HCT116 (cell line): ENCODE results near the gene KNCN. TPM values are rescaled to one million over a fixed set of nuclear protein-coding genes. Genes with fewer than 3 reads are reported as not detected.

Source experiments
- ATAC-seq: fragments of 200-7000 bp; cut with Tn5 transposase; 2 replicates; pipeline ENCODE4 v1.9.1; 2020; ENCODE audit warnings: mild to moderate bottlenecking, moderate library complexity
- BruUV-seq: library from RNA; stranded (reverse); fragments of 400-500 nt; replicated peaks from 2 replicates; lab custom pipeline; 2021; lab: Mats Ljungman, UMichigan
- CTCF ChIA-PET: fragments of 300-600 bp; sonication (Branson Sonifier 250); formaldehyde crosslinking; loops from one replicate; lab custom pipeline; 2021; ENCODE audit warnings: antibody characterized with exemption; lab: Charles Lee
- POLR2A ChIA-PET: fragments of 300-600, 350-600 bp; sonication (Branson Sonifier 250); formaldehyde crosslinking; loops from one replicate; lab custom pipeline; 2021; ENCODE audit warnings: antibody characterized with exemption; lab: Charles Lee
- RAD21 ChIA-PET, 2 experiments: fragments of 300-600 bp; sonication (Branson Sonifier 250); formaldehyde crosslinking; loops; one replicate each; lab custom pipeline; 2023; ENCODE audit warnings: low total read pairs in 2 of 2; ENCODE audit not compliant: uncharacterized antibody in 2 of 2, unreplicated experiment in 2 of 2, low non-redundant PET in 1 of 2; lab: Charles Lee
- DNase-seq: peaks from one replicate; pipeline ENCODE4 v3.0.0-alpha.2; 2010; ENCODE audit warnings: low read depth, low spot score
- H2AFZ ChIP-seq: fragments of 200-600 bp; shearing (Covaris generic), sonication (generic); 2 replicates; pipeline ENCODE4 v1.6.1; 2017; ENCODE audit warnings: low read depth, mixed run types, mixed read lengths, antibody characterized with exemption, low read length; ENCODE audit not compliant: poor library complexity, severe bottlenecking
- H3K27ac ChIP-seq: 2 replicates; pipeline ENCODE4 v1.5.1; 2012; ENCODE audit warnings: low read depth, low read length
- H3K27me3 ChIP-seq: fragments of 200-600 bp; sonication (generic); 2 replicates; pipeline ENCODE4 v1.6.1; 2016; ENCODE audit warnings: mixed run types, low read length, mixed read lengths; ENCODE audit not compliant: insufficient read depth
- H3K36me3 ChIP-seq, 2 experiments: fragments of 200-500 bp in 1 of 2; fragments of 200-600 bp in 1 of 2; sonication (Bioruptor generic) in 1 of 2; sonication (generic) in 1 of 2; 2 replicates each; pipeline versions ENCODE4 v1.5.1 to v1.6.1; 2014 to 2016; ENCODE audit warnings: low read length in 2 of 2, inconsistent platforms in 1 of 2, mixed read lengths in 1 of 2, mixed run types in 1 of 2; ENCODE audit not compliant: insufficient read depth in 2 of 2, control insufficient read depth in 1 of 2
- H3K4me1 ChIP-seq, 2 experiments: fragments of 200-600 bp in 1 of 2; sonication (generic) in 1 of 2; 2 replicates each; pipeline versions ENCODE4 v1.5.1 to v1.6.1; 2012 to 2017; ENCODE audit warnings: low read length in 2 of 2, inconsistent platforms in 1 of 2, mild to moderate bottlenecking in 1 of 2, mixed read lengths in 1 of 2, mixed run types in 1 of 2, moderate library complexity in 1 of 2; ENCODE audit not compliant: insufficient read depth in 2 of 2, control insufficient read depth in 1 of 2
- H3K4me2 ChIP-seq: fragments of 200-600 bp; sonication (generic); 2 replicates; pipeline ENCODE4 v1.6.1; 2017; ENCODE audit warnings: mixed run types, low read length, mixed read lengths
- H3K4me3 ChIP-seq, 2 experiments: fragments of 200-600 bp in 1 of 2; sonication (generic) in 1 of 2; replicated peaks in 1 of 2; 2 replicates each; pipeline ENCODE4 v1.5.1; 2011 to 2016; ENCODE audit warnings: low read length in 2 of 2, control low read depth in 1 of 2, low read depth in 1 of 2, mild to moderate bottlenecking in 1 of 2, mixed read lengths in 1 of 2, mixed run types in 1 of 2
- H3K79me2 ChIP-seq: fragments of 200-600 bp; sonication (generic); 2 replicates; pipeline ENCODE4 v1.6.1; 2017; ENCODE audit warnings: mild to moderate bottlenecking, mixed run types, low read length, moderate library complexity, mixed read lengths; ENCODE audit not compliant: insufficient read depth
- H3K9ac ChIP-seq: fragments of 200-600 bp; sonication (generic); 2 replicates; pipeline ENCODE4 v1.6.1; 2016; ENCODE audit warnings: low read length, mixed read lengths
- H3K9me2 ChIP-seq: fragments of 200-600 bp; sonication (generic), shearing (Covaris generic); 2 replicates; pipeline ENCODE4 v1.6.1; 2017; ENCODE audit warnings: mixed run types, mild to moderate bottlenecking, moderate library complexity; ENCODE audit not compliant: insufficient read depth
- H3K9me3 ChIP-seq, 2 experiments: fragments of 200-500 bp in 1 of 2; fragments of 200-600 bp in 1 of 2; sonication (Bioruptor generic) in 1 of 2; sonication (generic) in 1 of 2; 2 replicates each; pipeline ENCODE4 v1.6.1; 2014 to 2017; ENCODE audit warnings: low read length in 2 of 2, mixed read lengths in 2 of 2, inconsistent platforms in 1 of 2, low read depth in 1 of 2, mild to moderate bottlenecking in 1 of 2, mixed run types in 1 of 2, moderate library complexity in 1 of 2; ENCODE audit not compliant: control insufficient read depth in 1 of 2, insufficient read depth in 1 of 2
- H4K20me1 ChIP-seq: fragments of 200-600 bp; sonication (generic), shearing (Covaris generic); 2 replicates; pipeline ENCODE4 v1.6.1; 2017; ENCODE audit warnings: mixed run types, mild to moderate bottlenecking, moderate library complexity; ENCODE audit not compliant: insufficient read depth
- ATF3 ChIP-seq: IDR thresholded peaks from 2 replicates; pipeline ENCODE4 v1.6.1; 2012
- CBX3 ChIP-seq: IDR thresholded peaks from 2 replicates; pipeline ENCODE4 v1.6.1; 2012; ENCODE audit warnings: low read depth
- CTCF ChIP-seq, 3 experiments: fragments of 200-600 bp in 1 of 3; sonication (generic) in 1 of 3; IDR thresholded peaks in 2 of 3; conservative IDR thresholded peaks in 1 of 3; 2 replicates each; pipeline ENCODE4 v1.5.1; 2012 to 2017; ENCODE audit warnings: low read depth in 2 of 3, low read length in 2 of 3, antibody characterized with exemption in 1 of 3, borderline replicate concordance in 1 of 3, control low read depth in 1 of 3, mild to moderate bottlenecking in 1 of 3, mixed read lengths in 1 of 3, mixed run types in 1 of 3, moderate library complexity in 1 of 3; ENCODE audit not compliant: insufficient read depth in 1 of 3
- EGR1 ChIP-seq: IDR thresholded peaks from 2 replicates; pipeline ENCODE4 v1.6.1; 2012; ENCODE audit warnings: low read depth
- ELF1 ChIP-seq: IDR thresholded peaks from 2 replicates; pipeline ENCODE4 v1.6.1; 2012; ENCODE audit warnings: low read depth, borderline replicate concordance
- EZH2 ChIP-seq: fragments of 200-600 bp; sonication (generic); IDR thresholded peaks from 2 replicates; pipeline ENCODE4 v1.6.1; 2017; ENCODE audit warnings: antibody characterized with exemption, mixed run types
- FOSL1 ChIP-seq: IDR thresholded peaks from 2 replicates; pipeline ENCODE4 v1.6.1; 2012; ENCODE audit warnings: low read depth
- POLR2A ChIP-seq: IDR thresholded peaks from 2 replicates; pipeline ENCODE4 v1.7.0; 2011; ENCODE audit warnings: borderline replicate concordance; ENCODE audit not compliant: insufficient read depth, insufficient read length; ENCODE audit errors: extremely low read depth
- POLR2AphosphoS5 ChIP-seq: IDR thresholded peaks from 2 replicates; pipeline ENCODE4 v1.6.1; 2011; ENCODE audit warnings: mild to moderate bottlenecking, low read depth, low read length, moderate library complexity
- RAD21 ChIP-seq: IDR thresholded peaks from 2 replicates; pipeline ENCODE4 v1.6.1; 2012; ENCODE audit warnings: low read depth, mild to moderate bottlenecking
- SIN3A ChIP-seq: IDR thresholded peaks from 2 replicates; pipeline ENCODE4 v1.6.1; 2012; ENCODE audit warnings: low read depth
- SP1 ChIP-seq: IDR thresholded peaks from 2 replicates; pipeline ENCODE4 v1.6.1; 2012; ENCODE audit warnings: low read depth
- SRF ChIP-seq: IDR thresholded peaks from 2 replicates; pipeline ENCODE4 v1.6.1; 2012; ENCODE audit warnings: low read depth
- TCF7L2 ChIP-seq: IDR thresholded peaks from 2 replicates; pipeline ENCODE4 v1.7.0; 2011; ENCODE audit warnings: borderline replicate concordance, inconsistent platforms; ENCODE audit not compliant: insufficient read depth, insufficient read length; ENCODE audit errors: extremely low read depth
- ZBTB33 ChIP-seq: IDR thresholded peaks from 2 replicates; pipeline ENCODE4 v1.6.1; 2011; ENCODE audit warnings: mild to moderate bottlenecking, low read length, moderate library complexity; ENCODE audit not compliant: insufficient replicate concordance; ENCODE audit errors: extremely low read depth
- ZFX ChIP-seq: fragments of 450-650 bp; IDR thresholded peaks from 2 replicates; pipeline ENCODE4 v1.6.1; 2017
- ZNF274 ChIP-seq: fragments of 200-500 bp; sonication (Bioruptor generic); IDR thresholded peaks from 2 replicates; pipeline ENCODE4 v1.6.1; 2014; ENCODE audit warnings: mild to moderate bottlenecking, low read depth, low read length, inconsistent platforms
- intact Hi-C: fragments of 100-400 bp; cut with micrococcal nuclease; formaldehyde crosslinking; loops from 2 replicates; pipeline ENCODE4 v1.10.0; 2022
- total RNA-seq: library from RNA; stranded (reverse); gene quantifications from one replicate; pipeline ENCODE4 v1.2.1, GENCODE V29; 2021; ENCODE audit not compliant: unreplicated experiment

KNCN gene
- total RNA-seq, 1 experiment from 2014 or later = not detected

GRCh38 chr1:46569116-46569515 lies 17.7 kb upstream of the KNCN start:
- intact Hi-C loops = no loop called here
- Histone ChIP-seq H3K79me2 (no peaks in the 10 kb centered on the region), H3K9me2 (no peaks in the 10 kb centered on the region), H4K20me1 (no peaks in the 10 kb centered on the region), H3K9me3 (no peaks in the 10 kb centered on the region), H3K27ac (no peak overlapping the region), H3K4me1 (no peaks in the 10 kb centered on the region), H3K9ac (no peak overlapping the region), H2AFZ (no peak overlapping the region), H3K36me3 (peaks cover 0 to 4% of the 10 kb centered on the region in 2 experiments; a peak in 1 of 4 replicates), H3K4me3 (no peak overlapping the region), H3K27me3 (no peaks in the 10 kb centered on the region), H3K4me2 (no peak overlapping the region)
- CTCF ChIA-PET = no interaction called here
- DNase-seq = no peak
- POLR2A ChIA-PET = no interaction called here
- no peak for TF ChIP-seq FOSL1
- no peak for TF ChIP-seq EZH2
- TF ChIP-seq ELF1 = no peak
- TF ChIP-seq CTCF (IDR thresholded peaks at IDR 0.05 in 2 of 3, conservative IDR thresholded peaks at IDR 0.05 in 1 of 3; ENCODE audit: borderline replicate concordance in 1 of 3, insufficient read depth in 1 of 3, low read depth in 2 of 3, low read length in 2 of 3) = no peak
- no peak for TF ChIP-seq EGR1
- no peak for TF ChIP-seq ATF3
- no peak for TF ChIP-seq SRF
- RAD21 ChIA-PET = no interaction called here
- BruUV-seq = no TSS peak
- no peak for ATAC-seq

GRCh38 chr1:46568461-46568891 lies 17.0 kb upstream of the KNCN start:
- H3K79me2 ChIP-seq = no peaks in the 10 kb centered on the region
- H3K27me3 ChIP-seq = no peaks in the 10 kb centered on the region
- no peaks in the 10 kb centered on the region for H4K20me1 ChIP-seq
- no peaks in the 10 kb centered on the region for H3K4me1 ChIP-seq
- POLR2A ChIA-PET = no interaction called here
- peaks cover 0 to 4% of the 10 kb centered on the region in 2 experiments; a peak in 1 of 4 replicates for H3K36me3 ChIP-seq
- H3K4me3 ChIP-seq = no peak overlapping the region
- DNase-seq (no peak), ATAC-seq (no peak)
- no peak overlapping the region for H3K27ac ChIP-seq
- H3K9me3 ChIP-seq = no peaks in the 10 kb centered on the region
- intact Hi-C loops = no loop called here
- H3K4me2 ChIP-seq = no peak overlapping the region
- BruUV-seq = no TSS peak
- CTCF ChIA-PET = no interaction called here
- H3K9ac ChIP-seq = no peak overlapping the region
- no peaks in the 10 kb centered on the region for H3K9me2 ChIP-seq
- no peak for TF ChIP-seq ZNF274
- no peak for TF ChIP-seq SP1
- no peak for TF ChIP-seq ZBTB33
- no peak for TF ChIP-seq FOSL1
- no peak for TF ChIP-seq POLR2A
- no peak for TF ChIP-seq ELF1
- TF ChIP-seq ZFX = no peak
- no peak for TF ChIP-seq CBX3
- no peak for TF ChIP-seq TCF7L2
- TF ChIP-seq POLR2AphosphoS5 = no peak
- TF ChIP-seq SIN3A = no peak
- TF ChIP-seq EGR1 = no peak
- no peak for TF ChIP-seq RAD21
- TF ChIP-seq, all 23 proteins: peak for 0
- no peak overlapping the region for H2AFZ ChIP-seq
- RAD21 ChIA-PET = no interaction called here
